Brain microvascular endothelial cell (primary cell): ENCODE results near the gene SPAG17.

Experiments
- DNase-seq: peaks from one replicate; pipeline ENCODE4 v3.0.0-alpha.2; 2020
- H3K27ac ChIP-seq: fragments of 250-450 bp; sonication (Bioruptor Pico); 2 replicates; pipeline ENCODE4 v1.5.1; 2020; ENCODE audit warnings: mild to moderate bottlenecking, moderate library complexity
- H3K27me3 ChIP-seq: fragments of 250-450 bp; sonication (Bioruptor Pico); replicated peaks from 2 replicates; pipeline ENCODE4 v1.5.1; 2020; ENCODE audit warnings: mild to moderate bottlenecking
- H3K36me3 ChIP-seq: fragments of 250-450 bp; sonication (Bioruptor Pico); replicated peaks from 2 replicates; pipeline ENCODE4 v1.5.1; 2020; ENCODE audit warnings: mild to moderate bottlenecking
- H3K4me3 ChIP-seq: 2 replicates; pipeline ENCODE4 v1.5.1; 2011; ENCODE audit warnings: low read depth, mild to moderate bottlenecking, control low read depth, low read length, moderate library complexity
- in situ Hi-C: cut with HindIII; loops from 2 replicates; pipeline ENCODE4 v1.10.0; 2017; ENCODE audit warnings: low sequenced_read_pairs, low pct_ligation_motif_present
- TF ChIP-seq, protein P1 (sequence below): IDR thresholded peaks from 2 replicates; pipeline ENCODE4 v1.5.1; 2011; ENCODE audit warnings: low read depth, mild to moderate bottlenecking, moderate library complexity, low read length, control low read depth, inconsistent platforms; ENCODE audit errors: missing control alignments

The SPAG17 gene

GRCh38 chr1:117904485-117904884 lies 280.5 kb downstream of the SPAG17 start:
- H3K27me3 ChIP-seq = no peaks in the 10 kb centered on the region

More at GRCh38 chr1:117904485-117904884, 280.5 kb downstream of the SPAG17 start:
- DNase-seq = no peak
- in situ Hi-C loops = no loop called here
- Histone ChIP-seq H3K4me3 (no peak overlapping the region), H3K27ac (no peak overlapping the region), H3K36me3 (no peaks in the 10 kb centered on the region)
- TF ChIP-seq, protein P1, sequence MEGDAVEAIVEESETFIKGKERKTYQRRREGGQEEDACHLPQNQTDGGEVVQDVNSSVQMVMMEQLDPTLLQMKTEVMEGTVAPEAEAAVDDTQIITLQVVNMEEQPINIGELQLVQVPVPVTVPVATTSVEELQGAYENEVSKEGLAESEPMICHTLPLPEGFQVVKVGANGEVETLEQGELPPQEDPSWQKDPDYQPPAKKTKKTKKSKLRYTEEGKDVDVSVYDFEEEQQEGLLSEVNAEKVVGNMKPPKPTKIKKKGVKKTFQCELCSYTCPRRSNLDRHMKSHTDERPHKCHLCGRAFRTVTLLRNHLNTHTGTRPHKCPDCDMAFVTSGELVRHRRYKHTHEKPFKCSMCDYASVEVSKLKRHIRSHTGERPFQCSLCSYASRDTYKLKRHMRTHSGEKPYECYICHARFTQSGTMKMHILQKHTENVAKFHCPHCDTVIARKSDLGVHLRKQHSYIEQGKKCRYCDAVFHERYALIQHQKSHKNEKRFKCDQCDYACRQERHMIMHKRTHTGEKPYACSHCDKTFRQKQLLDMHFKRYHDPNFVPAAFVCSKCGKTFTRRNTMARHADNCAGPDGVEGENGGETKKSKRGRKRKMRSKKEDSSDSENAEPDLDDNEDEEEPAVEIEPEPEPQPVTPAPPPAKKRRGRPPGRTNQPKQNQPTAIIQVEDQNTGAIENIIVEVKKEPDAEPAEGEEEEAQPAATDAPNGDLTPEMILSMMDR = no peak
